ENCODE data around the gene DCST2. TPM values are rescaled to one million over a fixed set of nuclear protein-coding genes. Genes with fewer than 3 reads are reported as not detected.

The DCST2 gene
- total and polyA plus RNA-seq, 2 of the 8 experiments (the other 6 are each of a cell fraction or from before 2014, with no cell fraction given) = 0.43 to 2.1 TPM

DNA sequence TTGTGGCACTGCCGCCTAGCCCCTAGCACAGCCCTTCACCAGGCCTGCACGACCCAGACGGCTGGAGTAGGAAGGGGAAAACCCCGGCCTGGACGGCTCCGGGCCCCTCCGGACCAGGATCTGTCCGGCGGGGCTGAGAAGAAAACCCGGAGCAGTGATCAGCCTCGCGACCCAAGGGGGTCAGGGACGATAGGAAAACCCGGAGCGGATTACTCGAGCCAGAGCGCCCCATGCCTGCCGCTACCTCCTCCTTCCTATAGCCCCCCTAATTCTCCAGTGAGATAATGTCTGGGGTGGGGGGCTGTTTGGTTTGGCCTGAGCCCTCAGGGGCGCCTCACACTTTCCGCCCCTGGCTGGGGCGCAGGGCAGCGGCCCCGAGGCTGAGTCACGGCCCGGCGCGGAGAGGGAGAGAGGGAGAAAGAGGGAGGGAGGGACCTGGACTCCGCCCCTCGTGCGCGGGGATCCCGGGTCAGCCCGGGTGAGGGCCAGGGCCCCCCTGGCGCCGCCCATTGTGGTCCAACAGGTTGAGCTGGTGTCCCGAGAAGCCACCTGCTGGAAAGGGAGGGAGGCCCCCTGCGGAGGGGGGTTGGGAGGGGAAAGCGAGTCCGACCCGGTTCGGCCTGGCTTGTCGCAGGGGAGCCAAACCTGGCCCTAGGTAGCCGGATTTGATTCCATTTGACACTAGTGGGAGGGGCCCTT is 32.7 kb downstream of the DCST2 start (continued):
- peak in 1 of 2 experiments; percentile 41; a peak in 1 of 3 replicates for TF ChIP-seq POLR2A (IDR thresholded peaks at IDR 0.05; ENCODE audit: control extremely low read depth in 1 of 2, low read depth in 2 of 2, low read length in 2 of 2)
- TF ChIP-seq FOSL1 (IDR thresholded peaks at IDR 0.05; ENCODE audit: insufficient read depth, low read depth, low read length) = no peak
- no peak for TF ChIP-seq KDM5A (IDR thresholded peaks at IDR 0.05; ENCODE audit: low read length)
- 0 out of 2 replicates have a peak, but pooled peaks have one; percentile 12 for TF ChIP-seq CEBPB (IDR thresholded peaks at IDR 0.05; ENCODE audit: low read depth, low read length)
- no peak for TF ChIP-seq CBX5 (IDR thresholded peaks at IDR 0.05; ENCODE audit: low read depth, low read length)
- TF ChIP-seq NRF1 (IDR thresholded peaks at IDR 0.05; ENCODE audit: low read depth, low read length) = no peak
- peak; percentile 78 for TF ChIP-seq RFX5 (IDR thresholded peaks at IDR 0.05; ENCODE audit: borderline replicate concordance, low read depth, low read length)
- peak; percentile 81; the same call in 1 of the 2 replicates for TF ChIP-seq TCF12 (IDR thresholded peaks at IDR 0.05; ENCODE audit: low read depth, low read length)
- peak; percentile 94 for TF ChIP-seq EGR1 (IDR thresholded peaks at IDR 0.05; ENCODE audit: borderline replicate concordance, low read depth, low read length)
- no peak for TF ChIP-seq EZH2 (IDR thresholded peaks at IDR 0.05; ENCODE audit: low read depth, low read length, severe bottlenecking)
- 0 out of 2 replicates have a peak, but pooled peaks have one; percentile 42 for TF ChIP-seq PHF8 (conservative IDR thresholded peaks at IDR 0.05; ENCODE audit: low read depth, low read length)
- peak; percentile 63; the same call in 1 of the 2 replicates for TF ChIP-seq GABPA (IDR thresholded peaks at IDR 0.05; ENCODE audit: borderline replicate concordance, insufficient read depth, low read length)
- peak; percentile 65 for TF ChIP-seq TAF1 (IDR thresholded peaks at IDR 0.05; ENCODE audit: low read depth, low read length)
- TF ChIP-seq ASH2L (IDR thresholded peaks at IDR 0.05; ENCODE audit: low read length) = peak; percentile 73
- TF ChIP-seq BRCA1 (IDR thresholded peaks at IDR 0.05; ENCODE audit: low read depth, low read length) = peak; percentile 13; the same call in 1 of the 2 replicates
- no peak; the same call in 1 of the 2 replicates for TF ChIP-seq POLR2AphosphoS5 (IDR thresholded peaks at IDR 0.05; ENCODE audit: low read depth, low read length)
- no peak for TF ChIP-seq SAP30 (IDR thresholded peaks at IDR 0.05; ENCODE audit: insufficient read depth, insufficient replicate concordance, low read length)
- peak; percentile 55; the same call in 1 of the 2 replicates for TF ChIP-seq JUN (IDR thresholded peaks at IDR 0.05; ENCODE audit: low read depth, low read length)
- TF ChIP-seq MAFK (IDR thresholded peaks at IDR 0.05; ENCODE audit: low read depth, low read length) = 0 out of 2 replicates have a peak, but pooled peaks have one; percentile 19
- peak; percentile 67 for TF ChIP-seq BACH1 (IDR thresholded peaks at IDR 0.05; ENCODE audit: low read length)
- peak; percentile 55 for TF ChIP-seq TBP (IDR thresholded peaks at IDR 0.05; ENCODE audit: low read depth, low read length)
- no peak for TF ChIP-seq SP2 (IDR thresholded peaks at IDR 0.05; ENCODE audit: low read length)
- TF ChIP-seq, protein P1, sequence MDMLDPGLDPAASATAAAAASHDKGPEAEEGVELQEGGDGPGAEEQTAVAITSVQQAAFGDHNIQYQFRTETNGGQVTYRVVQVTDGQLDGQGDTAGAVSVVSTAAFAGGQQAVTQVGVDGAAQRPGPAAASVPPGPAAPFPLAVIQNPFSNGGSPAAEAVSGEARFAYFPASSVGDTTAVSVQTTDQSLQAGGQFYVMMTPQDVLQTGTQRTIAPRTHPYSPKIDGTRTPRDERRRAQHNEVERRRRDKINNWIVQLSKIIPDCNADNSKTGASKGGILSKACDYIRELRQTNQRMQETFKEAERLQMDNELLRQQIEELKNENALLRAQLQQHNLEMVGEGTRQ (IDR thresholded peaks at IDR 0.05; ENCODE audit: low read length) = no peak
- TF ChIP-seq SP1 (IDR thresholded peaks at IDR 0.05; ENCODE audit: low read depth, low read length) = peak; percentile 100
- 0 out of 2 replicates have a peak, but pooled peaks have one; percentile 29 for TF ChIP-seq GTF2F1 (IDR thresholded peaks at IDR 0.05; ENCODE audit: borderline replicate concordance, low read depth, low read length)

All from H1 (cell line).